PFSK-1 (cell line): ENCODE data around the gene PPP2R5B.

Experiments
- FOXP2 ChIP-seq: optimal IDR thresholded peaks from 2 replicates; pipeline ENCODE3; 2011; ENCODE audit warnings: borderline replicate concordance, control low read depth, inconsistent platforms; ENCODE audit not compliant: insufficient read depth; ENCODE audit errors: extremely low read length, extremely low read depth
- POLR2AphosphoS5 ChIP-seq: IDR thresholded peaks from 2 replicates; pipeline ENCODE4 v1.6.1; 2012; ENCODE audit warnings: low read depth, mild to moderate bottlenecking, control low read depth, low read length, moderate library complexity
- SIN3A ChIP-seq: IDR thresholded peaks from 2 replicates; pipeline ENCODE4 v1.6.1; 2012; ENCODE audit warnings: mild to moderate bottlenecking, low read length, moderate library complexity, borderline replicate concordance; ENCODE audit not compliant: insufficient read depth
- TAF1 ChIP-seq: IDR thresholded peaks from 2 replicates; pipeline ENCODE4 v1.6.1; 2012; ENCODE audit warnings: low read length, control low read depth, borderline replicate concordance; ENCODE audit not compliant: insufficient read depth
- TF ChIP-seq, protein P1 (sequence below), 2 experiments: IDR thresholded peaks; 2 replicates each; pipeline versions ENCODE4 v1.6.1 to v1.8.0; 2011 to 2012; ENCODE audit warnings: low read depth in 2 of 2, low read length in 2 of 2, control low read depth in 1 of 2, inconsistent platforms in 1 of 2, mild to moderate bottlenecking in 1 of 2, moderate library complexity in 1 of 2; ENCODE audit not compliant: insufficient read depth in 1 of 2

The PPP2R5B gene

GRCh38 chr11:64969209-64969608 lies 44.7 kb downstream of the PPP2R5B start:
- TF ChIP-seq FOXP2 (no peak), POLR2AphosphoS5 (no peak), TAF1 (no peak), SIN3A (no peak)
- TF ChIP-seq, protein P1, sequence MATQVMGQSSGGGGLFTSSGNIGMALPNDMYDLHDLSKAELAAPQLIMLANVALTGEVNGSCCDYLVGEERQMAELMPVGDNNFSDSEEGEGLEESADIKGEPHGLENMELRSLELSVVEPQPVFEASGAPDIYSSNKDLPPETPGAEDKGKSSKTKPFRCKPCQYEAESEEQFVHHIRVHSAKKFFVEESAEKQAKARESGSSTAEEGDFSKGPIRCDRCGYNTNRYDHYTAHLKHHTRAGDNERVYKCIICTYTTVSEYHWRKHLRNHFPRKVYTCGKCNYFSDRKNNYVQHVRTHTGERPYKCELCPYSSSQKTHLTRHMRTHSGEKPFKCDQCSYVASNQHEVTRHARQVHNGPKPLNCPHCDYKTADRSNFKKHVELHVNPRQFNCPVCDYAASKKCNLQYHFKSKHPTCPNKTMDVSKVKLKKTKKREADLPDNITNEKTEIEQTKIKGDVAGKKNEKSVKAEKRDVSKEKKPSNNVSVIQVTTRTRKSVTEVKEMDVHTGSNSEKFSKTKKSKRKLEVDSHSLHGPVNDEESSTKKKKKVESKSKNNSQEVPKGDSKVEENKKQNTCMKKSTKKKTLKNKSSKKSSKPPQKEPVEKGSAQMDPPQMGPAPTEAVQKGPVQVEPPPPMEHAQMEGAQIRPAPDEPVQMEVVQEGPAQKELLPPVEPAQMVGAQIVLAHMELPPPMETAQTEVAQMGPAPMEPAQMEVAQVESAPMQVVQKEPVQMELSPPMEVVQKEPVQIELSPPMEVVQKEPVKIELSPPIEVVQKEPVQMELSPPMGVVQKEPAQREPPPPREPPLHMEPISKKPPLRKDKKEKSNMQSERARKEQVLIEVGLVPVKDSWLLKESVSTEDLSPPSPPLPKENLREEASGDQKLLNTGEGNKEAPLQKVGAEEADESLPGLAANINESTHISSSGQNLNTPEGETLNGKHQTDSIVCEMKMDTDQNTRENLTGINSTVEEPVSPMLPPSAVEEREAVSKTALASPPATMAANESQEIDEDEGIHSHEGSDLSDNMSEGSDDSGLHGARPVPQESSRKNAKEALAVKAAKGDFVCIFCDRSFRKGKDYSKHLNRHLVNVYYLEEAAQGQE (IDR thresholded peaks at IDR 0.05; ENCODE audit: insufficient read depth in 1 of 2, low read depth in 2 of 2, low read length in 2 of 2) = no peak

- TF ChIP-seq SIN3A (no peak), FOXP2 (no peak), TAF1 (no peak), POLR2AphosphoS5 (no peak)
- TF ChIP-seq, protein P1 (IDR thresholded peaks at IDR 0.05; ENCODE audit: insufficient read depth in 1 of 2, low read depth in 2 of 2, low read length in 2 of 2) = no peak
These were observed 46.3 kb downstream of the PPP2R5B start for GRCh38 chr11:64970731-64971151.

DNA sequence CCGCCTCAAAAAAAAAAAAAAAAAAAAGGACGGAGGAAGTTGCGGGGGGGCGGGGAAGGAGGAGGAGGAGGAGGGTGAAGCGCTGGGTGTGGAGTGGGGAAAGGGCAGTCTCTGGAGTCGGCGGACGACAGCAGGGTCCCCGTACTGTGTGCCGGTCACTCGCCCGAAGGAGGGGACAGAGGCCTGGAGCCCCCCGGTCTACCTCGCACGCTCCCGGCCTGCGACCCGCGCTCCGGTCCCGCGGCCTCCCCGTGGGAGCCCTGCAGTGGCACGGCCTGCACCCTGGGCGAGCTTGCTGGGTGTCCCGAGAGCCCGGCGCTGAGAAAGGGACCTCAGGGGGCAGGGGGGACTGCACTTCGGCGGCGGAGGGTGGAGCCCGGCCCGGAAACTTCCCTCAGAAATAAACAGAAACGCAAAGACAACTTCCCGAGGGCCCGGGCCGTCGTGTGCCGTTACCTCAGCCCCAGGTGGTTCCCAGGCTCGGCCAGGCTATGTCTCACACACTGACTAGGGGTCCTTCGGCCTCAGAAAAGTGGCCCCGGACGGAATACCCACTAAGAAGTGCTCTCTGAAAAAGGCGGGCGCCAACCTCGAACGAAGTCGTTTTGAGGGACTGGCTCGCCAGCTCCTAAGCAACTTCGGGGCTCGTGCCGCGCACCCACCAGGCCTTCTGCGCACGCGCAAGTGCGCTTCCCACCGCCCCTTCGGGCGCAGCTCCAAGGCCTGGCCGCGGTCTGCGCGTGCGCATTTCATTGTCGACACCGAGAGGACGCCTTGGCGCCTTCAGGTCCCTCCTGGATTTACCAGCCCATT lies 47.1 kb downstream of the PPP2R5B start, which contains the start of gene MAJIN:
Gene MAJIN (minus strand): TSS at position 688 of the 813 bp plus-strand sequence. CDS start 12,703 bp downstream, outside the sequence.
- TF ChIP-seq FOXP2 (no peak), TAF1 (no peak), POLR2AphosphoS5 (no peak), SIN3A (no peak)
- TF ChIP-seq, protein P1 (IDR thresholded peaks at IDR 0.05; ENCODE audit: insufficient read depth in 1 of 2, low read depth in 2 of 2, low read length in 2 of 2) = no peak

GRCh38 chr11:64974124-64974523 lies 49.6 kb downstream of the PPP2R5B start:
- TF ChIP-seq SIN3A = no peak
- TF ChIP-seq FOXP2 = no peak
- no peak for TF ChIP-seq POLR2AphosphoS5
- TF ChIP-seq, protein P1 (IDR thresholded peaks at IDR 0.05; ENCODE audit: insufficient read depth in 1 of 2, low read depth in 2 of 2, low read length in 2 of 2) = no peak
- no peak for TF ChIP-seq TAF1
